ENCODE measurements around the gene SCGB3A1.

Gene SCGB3A1

GRCh38 chr5:180611140-180611850 is 20.0 kb upstream of the SCGB3A1 start:
- Histone ChIP-seq H3K27me3 (ENCODE audit: insufficient read depth, low read length, poor library complexity, severe bottlenecking) (no peaks in the 10 kb centered on the region), H3K9ac (ENCODE audit: low read depth, low read length, poor library complexity, severe bottlenecking) (no peak overlapping the region), H3K4me2 (ENCODE audit: low read depth, low read length, poor library complexity, severe bottlenecking) (no peak overlapping the region), H3K9me2 (replicated peaks; ENCODE audit: low read depth, low read length) (no peaks in the 10 kb centered on the region), H3K9me3 (ENCODE audit: insufficient read depth, low read depth, low read length) (no peaks in the 10 kb centered on the region), H3K4me1 (ENCODE audit: insufficient read depth, low read length, poor library complexity, severe bottlenecking) (no peaks in the 10 kb centered on the region), H3F3A (ENCODE audit: low read depth) (no peaks in the 10 kb centered on the region), H4K20me1 (ENCODE audit: insufficient read depth, low read length, poor library complexity, severe bottlenecking) (no peaks in the 10 kb centered on the region), H3K4me3 (ENCODE audit: low read length, poor library complexity, severe bottlenecking) (no peak overlapping the region), H2AFZ (ENCODE audit: low read length) (no peak overlapping the region), H3K36me3 (ENCODE audit: insufficient read depth, low read length) (no peaks in the 10 kb centered on the region), H3K79me2 (ENCODE audit: insufficient read depth, low read length) (no peaks in the 10 kb centered on the region)
- no peak for TF ChIP-seq EZH2phosphoT487 (IDR thresholded peaks at IDR 0.05; ENCODE audit: borderline replicate concordance)
- TF ChIP-seq, protein P1, sequence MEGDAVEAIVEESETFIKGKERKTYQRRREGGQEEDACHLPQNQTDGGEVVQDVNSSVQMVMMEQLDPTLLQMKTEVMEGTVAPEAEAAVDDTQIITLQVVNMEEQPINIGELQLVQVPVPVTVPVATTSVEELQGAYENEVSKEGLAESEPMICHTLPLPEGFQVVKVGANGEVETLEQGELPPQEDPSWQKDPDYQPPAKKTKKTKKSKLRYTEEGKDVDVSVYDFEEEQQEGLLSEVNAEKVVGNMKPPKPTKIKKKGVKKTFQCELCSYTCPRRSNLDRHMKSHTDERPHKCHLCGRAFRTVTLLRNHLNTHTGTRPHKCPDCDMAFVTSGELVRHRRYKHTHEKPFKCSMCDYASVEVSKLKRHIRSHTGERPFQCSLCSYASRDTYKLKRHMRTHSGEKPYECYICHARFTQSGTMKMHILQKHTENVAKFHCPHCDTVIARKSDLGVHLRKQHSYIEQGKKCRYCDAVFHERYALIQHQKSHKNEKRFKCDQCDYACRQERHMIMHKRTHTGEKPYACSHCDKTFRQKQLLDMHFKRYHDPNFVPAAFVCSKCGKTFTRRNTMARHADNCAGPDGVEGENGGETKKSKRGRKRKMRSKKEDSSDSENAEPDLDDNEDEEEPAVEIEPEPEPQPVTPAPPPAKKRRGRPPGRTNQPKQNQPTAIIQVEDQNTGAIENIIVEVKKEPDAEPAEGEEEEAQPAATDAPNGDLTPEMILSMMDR (conservative IDR thresholded peaks at IDR 0.05; ENCODE audit: low read length) = no peak

DNA sequence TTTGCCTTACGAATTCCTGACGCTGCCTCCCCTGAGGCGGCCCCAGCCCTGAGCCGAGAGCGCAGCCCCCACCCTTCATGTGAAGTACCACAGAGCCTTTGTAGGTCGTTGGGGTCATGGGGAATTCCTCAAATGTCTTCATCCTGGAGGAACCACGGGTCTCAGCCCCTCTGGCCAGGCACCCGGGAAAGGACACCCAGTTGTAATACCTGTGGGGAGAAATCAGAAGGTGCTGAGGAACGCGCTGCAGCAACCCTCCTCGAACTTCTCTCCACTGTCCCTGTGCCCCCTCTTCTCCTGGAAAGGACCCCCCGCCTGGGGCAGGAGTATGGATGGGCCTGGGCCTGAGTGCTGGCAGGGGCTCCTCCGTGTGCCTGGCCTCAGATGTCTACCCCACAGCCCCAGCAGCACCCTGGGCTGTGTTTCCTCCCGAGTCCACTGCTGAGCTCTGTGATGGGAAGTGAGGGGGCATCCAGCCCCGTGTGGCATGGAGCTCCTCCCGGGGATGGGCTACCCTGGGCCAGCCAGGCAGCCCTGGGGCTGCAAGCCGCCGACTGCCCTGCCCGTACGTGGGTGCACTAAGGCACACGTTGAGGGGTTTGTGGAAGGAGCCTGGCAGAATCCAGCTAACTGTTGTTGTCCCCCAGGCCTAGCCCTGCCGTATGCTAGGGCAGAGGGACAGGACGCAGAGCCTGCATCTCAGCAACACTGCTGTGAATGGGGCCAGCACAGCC is 18.7 kb upstream of the SCGB3A1 start:
- H3K9ac ChIP-seq (ENCODE audit: low read depth, low read length, poor library complexity, severe bottlenecking) = no peak overlapping the region
- H4K20me1 ChIP-seq (ENCODE audit: insufficient read depth, low read length, poor library complexity, severe bottlenecking) = no peaks in the 10 kb centered on the region
- no peaks in the 10 kb centered on the region for H3K79me2 ChIP-seq (ENCODE audit: insufficient read depth, low read length)
- no peak overlapping the region for H3K4me3 ChIP-seq (ENCODE audit: low read length, poor library complexity, severe bottlenecking)
- no peaks in the 10 kb centered on the region for H3K27me3 ChIP-seq (ENCODE audit: insufficient read depth, low read length, poor library complexity, severe bottlenecking)
- H3K36me3 ChIP-seq (ENCODE audit: insufficient read depth, low read length) = no peaks in the 10 kb centered on the region
- H3K4me1 ChIP-seq (ENCODE audit: insufficient read depth, low read length, poor library complexity, severe bottlenecking) = no peaks in the 10 kb centered on the region
- H3F3A ChIP-seq (ENCODE audit: low read depth) = no peaks in the 10 kb centered on the region
- no peak overlapping the region for H3K4me2 ChIP-seq (ENCODE audit: low read depth, low read length, poor library complexity, severe bottlenecking)
- no peaks in the 10 kb centered on the region for H3K9me3 ChIP-seq (ENCODE audit: insufficient read depth, low read depth, low read length)
- no peak overlapping the region for H2AFZ ChIP-seq (ENCODE audit: low read length)
- TF ChIP-seq, protein P1 (conservative IDR thresholded peaks at IDR 0.05; ENCODE audit: low read length) = no peak
- TF ChIP-seq EZH2phosphoT487 (IDR thresholded peaks at IDR 0.05; ENCODE audit: borderline replicate concordance) = no peak
- no peaks in the 10 kb centered on the region for H3K9me2 ChIP-seq (replicated peaks; ENCODE audit: low read depth, low read length)

- H3K4me2 ChIP-seq (ENCODE audit: low read depth, low read length, poor library complexity, severe bottlenecking) = no peak overlapping the region
Observed at GRCh38 chr5:180609386-180609785, 18.1 kb upstream of the SCGB3A1 start.

More at GRCh38 chr5:180609386-180609785, 18.1 kb upstream of the SCGB3A1 start:
- Histone ChIP-seq H4K20me1 (ENCODE audit: insufficient read depth, low read length, poor library complexity, severe bottlenecking) (no peaks in the 10 kb centered on the region), H3K79me2 (ENCODE audit: insufficient read depth, low read length) (no peaks in the 10 kb centered on the region), H3K9me2 (replicated peaks; ENCODE audit: low read depth, low read length) (no peaks in the 10 kb centered on the region), H3K27me3 (ENCODE audit: insufficient read depth, low read length, poor library complexity, severe bottlenecking) (no peaks in the 10 kb centered on the region), H3K36me3 (ENCODE audit: insufficient read depth, low read length) (no peaks in the 10 kb centered on the region), H3K4me1 (ENCODE audit: insufficient read depth, low read length, poor library complexity, severe bottlenecking) (no peaks in the 10 kb centered on the region), H3K9ac (ENCODE audit: low read depth, low read length, poor library complexity, severe bottlenecking) (no peak overlapping the region), H3K9me3 (ENCODE audit: insufficient read depth, low read depth, low read length) (no peaks in the 10 kb centered on the region), H3K4me3 (ENCODE audit: low read length, poor library complexity, severe bottlenecking) (no peak overlapping the region), H2AFZ (ENCODE audit: low read length) (no peak overlapping the region), H3F3A (ENCODE audit: low read depth) (no peaks in the 10 kb centered on the region)
- no peak for TF ChIP-seq EZH2phosphoT487 (IDR thresholded peaks at IDR 0.05; ENCODE audit: borderline replicate concordance)
- TF ChIP-seq, protein P1 (conservative IDR thresholded peaks at IDR 0.05; ENCODE audit: low read length) = no peak

All from Loucy (cell line).